ENCODE data around the gene TLR10. TPM values are rescaled to one million over a fixed set of nuclear protein-coding genes. Genes with fewer than 3 reads are reported as not detected.

Gene TLR10
- total RNA-seq, 2 experiments from 2014 or later: 27.4 to 34.5 TPM

- no peaks in the 10 kb centered on the region for H3K79me2 ChIP-seq (ENCODE audit: insufficient read depth, low read depth, low read length)
- no peak overlapping the region for H3K4me2 ChIP-seq (ENCODE audit: low read length)
- intact Hi-C loops (cut with micrococcal nuclease; ENCODE audit: unreplicated experiment): no loop called here
- CTCF ChIA-PET (ENCODE audit: unreplicated experiment): no interaction called here
- no peaks in the 10 kb centered on the region for H3K9me2 ChIP-seq (ENCODE audit: insufficient read depth, low read length)
- H4K20me1 ChIP-seq (ENCODE audit: insufficient read depth, low read length): no peaks in the 10 kb centered on the region
- TF ChIP-seq, protein P1, sequence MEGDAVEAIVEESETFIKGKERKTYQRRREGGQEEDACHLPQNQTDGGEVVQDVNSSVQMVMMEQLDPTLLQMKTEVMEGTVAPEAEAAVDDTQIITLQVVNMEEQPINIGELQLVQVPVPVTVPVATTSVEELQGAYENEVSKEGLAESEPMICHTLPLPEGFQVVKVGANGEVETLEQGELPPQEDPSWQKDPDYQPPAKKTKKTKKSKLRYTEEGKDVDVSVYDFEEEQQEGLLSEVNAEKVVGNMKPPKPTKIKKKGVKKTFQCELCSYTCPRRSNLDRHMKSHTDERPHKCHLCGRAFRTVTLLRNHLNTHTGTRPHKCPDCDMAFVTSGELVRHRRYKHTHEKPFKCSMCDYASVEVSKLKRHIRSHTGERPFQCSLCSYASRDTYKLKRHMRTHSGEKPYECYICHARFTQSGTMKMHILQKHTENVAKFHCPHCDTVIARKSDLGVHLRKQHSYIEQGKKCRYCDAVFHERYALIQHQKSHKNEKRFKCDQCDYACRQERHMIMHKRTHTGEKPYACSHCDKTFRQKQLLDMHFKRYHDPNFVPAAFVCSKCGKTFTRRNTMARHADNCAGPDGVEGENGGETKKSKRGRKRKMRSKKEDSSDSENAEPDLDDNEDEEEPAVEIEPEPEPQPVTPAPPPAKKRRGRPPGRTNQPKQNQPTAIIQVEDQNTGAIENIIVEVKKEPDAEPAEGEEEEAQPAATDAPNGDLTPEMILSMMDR (conservative IDR thresholded peaks at IDR 0.05; ENCODE audit: low read length): no peak
- TF ChIP-seq EZH2phosphoT487 (IDR thresholded peaks at IDR 0.05; ENCODE audit: borderline replicate concordance, low read depth, low read length): no peak
- no peak overlapping the region for H3K4me3 ChIP-seq (ENCODE audit: low read depth, low read length, poor library complexity, severe bottlenecking)
- no TSS peak for BruUV-seq (replicated peaks)
- H3K9me3 ChIP-seq (ENCODE audit: low read length): no peaks in the 10 kb centered on the region
- no peak for DNase-seq (ENCODE audit: low spot score)
- POLR2A ChIA-PET: interaction anchor here (0.7 kb wide), 2 partner anchors 28 to 133 kb away, joined by 3 read pairs; no protein-coding TSS in a partner anchor
- no peak overlapping the region for H3K27ac ChIP-seq (ENCODE audit: low read depth, low read length, poor library complexity, severe bottlenecking)
- peaks cover 4% of the 10 kb centered on the region for H3K4me1 ChIP-seq (ENCODE audit: insufficient read depth, low read length, poor library complexity, severe bottlenecking)
- no peaks in the 10 kb centered on the region for H3K36me3 ChIP-seq (ENCODE audit: insufficient read depth, low read length)
- no peak overlapping the region for H2AFZ ChIP-seq (ENCODE audit: low read length)
These were observed 43.6 kb downstream of the TLR10 start for GRCh38 chr4:38738940-38739803.

DNA sequence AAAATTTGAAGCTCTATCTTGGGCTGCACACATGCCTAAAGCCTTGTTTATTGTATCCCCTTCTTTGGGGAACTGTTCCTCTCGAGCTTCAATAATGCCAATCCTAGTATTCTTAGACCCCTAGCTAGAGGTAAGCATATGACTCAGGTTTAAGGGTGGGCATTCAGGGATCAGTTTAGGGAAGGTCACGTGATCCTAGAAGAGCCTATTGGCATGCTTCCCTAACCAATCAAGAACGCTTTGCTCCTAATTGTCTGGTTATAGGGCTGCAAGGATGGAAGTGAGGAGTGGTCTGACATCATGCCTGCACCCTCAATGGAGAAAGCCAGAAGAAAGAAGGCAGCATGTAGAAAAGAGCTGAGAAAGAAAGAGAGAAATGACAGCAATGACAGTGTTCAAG lies 46.9 kb downstream of the TLR10 start:
- Histone ChIP-seq H4K20me1 (ENCODE audit: insufficient read depth, low read length) (no peaks in the 10 kb centered on the region), H3K4me1 (ENCODE audit: insufficient read depth, low read length, poor library complexity, severe bottlenecking) (no peaks in the 10 kb centered on the region), H3K4me2 (ENCODE audit: low read length) (no peak overlapping the region), H3K9me2 (ENCODE audit: insufficient read depth, low read length) (no peaks in the 10 kb centered on the region), H3K36me3 (ENCODE audit: insufficient read depth, low read length) (no peaks in the 10 kb centered on the region), H3K79me2 (ENCODE audit: insufficient read depth, low read depth, low read length) (no peaks in the 10 kb centered on the region), H3K9me3 (ENCODE audit: low read length) (peaks cover 4% of the 10 kb centered on the region; the same call in 1 of the 2 replicates), H2AFZ (ENCODE audit: low read length) (no peak overlapping the region), H3K27ac (ENCODE audit: low read depth, low read length, poor library complexity, severe bottlenecking) (no peak overlapping the region), H3K4me3 (ENCODE audit: low read depth, low read length, poor library complexity, severe bottlenecking) (no peak overlapping the region)
- ChIA-PET POLR2A (interaction anchor here (0.5 kb wide), 1 partner anchor 715 kb away, joined by 4 read pairs; no protein-coding TSS in a partner anchor), CTCF (ENCODE audit: unreplicated experiment) (no interaction called here)
- BruUV-seq (replicated peaks): no TSS peak
- intact Hi-C loops (cut with micrococcal nuclease; ENCODE audit: unreplicated experiment): no loop called here
- DNase-seq (ENCODE audit: low spot score): no peak
- TF ChIP-seq, protein P1 (conservative IDR thresholded peaks at IDR 0.05; ENCODE audit: low read length): no peak
- no peak for TF ChIP-seq EZH2phosphoT487 (IDR thresholded peaks at IDR 0.05; ENCODE audit: borderline replicate concordance, low read depth, low read length)

DNA sequence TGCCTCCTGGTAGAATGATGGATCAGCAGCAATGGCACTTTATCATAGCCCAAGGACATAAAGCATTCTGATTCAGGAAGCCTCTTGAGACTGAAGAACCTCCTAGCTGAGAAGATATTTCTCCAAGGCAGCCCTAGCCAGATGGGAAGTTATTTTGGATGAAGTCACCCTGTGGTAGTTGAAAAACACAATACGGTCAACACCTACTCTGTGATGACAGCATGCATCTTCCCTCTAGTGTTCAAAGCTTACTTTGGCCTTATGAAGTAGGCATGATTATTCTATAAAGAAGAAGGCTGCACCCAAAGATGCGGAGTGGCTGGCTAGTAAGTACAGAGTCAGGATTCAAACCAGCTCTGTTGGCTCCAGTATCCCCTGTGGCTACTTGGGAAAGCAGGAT lies 47.9 kb downstream of the TLR10 start:
- Histone ChIP-seq H3K4me1 (ENCODE audit: insufficient read depth, low read length, poor library complexity, severe bottlenecking) (no peaks in the 10 kb centered on the region), H3K79me2 (ENCODE audit: insufficient read depth, low read depth, low read length) (no peaks in the 10 kb centered on the region), H3K9me2 (ENCODE audit: insufficient read depth, low read length) (no peaks in the 10 kb centered on the region), H4K20me1 (ENCODE audit: insufficient read depth, low read length) (no peaks in the 10 kb centered on the region), H3K4me3 (ENCODE audit: low read depth, low read length, poor library complexity, severe bottlenecking) (no peak overlapping the region), H2AFZ (ENCODE audit: low read length) (no peak overlapping the region), H3K4me2 (ENCODE audit: low read length) (no peak overlapping the region), H3K27ac (ENCODE audit: low read depth, low read length, poor library complexity, severe bottlenecking) (no peak overlapping the region), H3K36me3 (ENCODE audit: insufficient read depth, low read length) (no peaks in the 10 kb centered on the region), H3K9me3 (ENCODE audit: low read length) (peaks cover 4% of the 10 kb centered on the region; the same call in 1 of the 2 replicates)
- TF ChIP-seq, protein P1 (conservative IDR thresholded peaks at IDR 0.05; ENCODE audit: low read length): no peak
- no peak for TF ChIP-seq EZH2phosphoT487 (IDR thresholded peaks at IDR 0.05; ENCODE audit: borderline replicate concordance, low read depth, low read length)
- no TSS peak for BruUV-seq (replicated peaks)
- CTCF ChIA-PET (ENCODE audit: unreplicated experiment): no interaction called here
- no peak for DNase-seq (ENCODE audit: low spot score)
- POLR2A ChIA-PET: interaction anchor here (0.6 to 0.8 kb wide), 2 partner anchors 8 to 890 kb away, joined by 3 to 4 read pairs; no protein-coding TSS in a partner anchor
- intact Hi-C loops (cut with micrococcal nuclease; ENCODE audit: unreplicated experiment): no loop called here

All from OCI-LY7 (cell line).